ENCODE data around the gene SHANK1.

GRCh38 chr19:50629194-50629593 lies 90.4 kb downstream of the SHANK1 start:
- no peak for TF ChIP-seq CTCF (IDR thresholded peaks at IDR 0.05; ENCODE audit: low read depth, low read length, missing input control)
- no peak for TF ChIP-seq RAD21 (IDR thresholded peaks at IDR 0.05)
- no peak for TF ChIP-seq ZBTB33 (IDR thresholded peaks at IDR 0.05)
- no peak for TF ChIP-seq REST (IDR thresholded peaks at IDR 0.05)
- no peak for TF ChIP-seq JUND (IDR thresholded peaks at IDR 0.05)
- no peak for TF ChIP-seq RXRA (IDR thresholded peaks at IDR 0.05)
- TF ChIP-seq NR2F2 (IDR thresholded peaks at IDR 0.05): no peak

All from liver (tissue), 3 donors.